Rectal smooth muscle tissue (tissue), 1 donor: ENCODE measurements around the gene FAM76B.
A peak's percentile ranks its signal among the peaks of the same experiment; 100 is the strongest.
"Not testable (repeated sequence)": the region's sequence is repeated elsewhere in the genome, so short reads cannot be mapped to it uniquely, and the experiment has no call there.

Experiments
- H3K27ac ChIP-seq: one replicate; pipeline ENCODE4 v1.7.0; 2013; ENCODE audit warnings: low read depth, low read length, inconsistent platforms
- H3K27me3 ChIP-seq: one replicate; pipeline ENCODE4 v1.7.0; 2013; ENCODE audit warnings: low read length; ENCODE audit not compliant: control insufficient read depth, insufficient read depth
- H3K36me3 ChIP-seq: one replicate; pipeline ENCODE4 v1.7.0; 2013; ENCODE audit warnings: low read length; ENCODE audit not compliant: control insufficient read depth, insufficient read depth
- H3K4me1 ChIP-seq: one replicate; pipeline ENCODE4 v1.7.0; 2013; ENCODE audit warnings: low read length; ENCODE audit not compliant: control insufficient read depth, insufficient read depth
- H3K4me3 ChIP-seq: one replicate; pipeline ENCODE4 v1.7.0; 2013; ENCODE audit warnings: low read length
- H3K9ac ChIP-seq: one replicate; pipeline ENCODE4 v1.7.0; 2013; ENCODE audit warnings: low read length

Gene FAM76B

GRCh38 chr11:95789506-95790122, at the start of gene FAM76B:
TSS of gene FAM76B (minus strand) at chr11:95789782. CDS start at chr11:95789478, 304 bp downstream.
- Histone ChIP-seq H3K4me1 (peaks cover 23% of the 10 kb centered on the region), H3K27ac (peak within 1 kb of the TSS; percentile 100), H3K4me3 (peak within 1 kb of the TSS; percentile 100), H3K9ac (peak within 1 kb of the TSS; percentile 97), H3K36me3 (no peaks in the 10 kb centered on the region), H3K27me3 (no peaks in the 10 kb centered on the region)

- H3K4me3 ChIP-seq, result no peak overlapping the region
- H3K4me1 ChIP-seq, result no peaks in the 10 kb centered on the region
- peaks cover 13% of the 10 kb centered on the region for H3K36me3 ChIP-seq
- no peak overlapping the region for H3K9ac ChIP-seq
- H3K27ac ChIP-seq, result no peak overlapping the region
- H3K27me3 ChIP-seq, result no peaks in the 10 kb centered on the region
Observed at GRCh38 chr11:95835768-95836488, 46.3 kb upstream of the FAM76B start.

GRCh38 chr11:95835351-95835750, 45.8 kb upstream of the FAM76B start:
- H3K9ac ChIP-seq, result no peak overlapping the region

GRCh38 chr11:95833378-95833777, 43.8 kb upstream of the FAM76B start:
- Histone ChIP-seq H3K4me1 (no peaks in the 10 kb centered on the region), H3K4me3 (no peak overlapping the region), H3K9ac (no peak overlapping the region), H3K27me3 (no peaks in the 10 kb centered on the region), H3K27ac (no peak overlapping the region), H3K36me3 (peaks cover 10% of the 10 kb centered on the region)

More at GRCh38 chr11:95835351-95835750, 45.8 kb upstream of the FAM76B start:
- H3K36me3 ChIP-seq, result peaks cover 14% of the 10 kb centered on the region
- no peak overlapping the region for H3K27ac ChIP-seq
- H3K27me3 ChIP-seq, result no peaks in the 10 kb centered on the region
- H3K4me3 ChIP-seq, result no peak overlapping the region
- no peaks in the 10 kb centered on the region for H3K4me1 ChIP-seq

- H3K27me3 ChIP-seq, result no peaks in the 10 kb centered on the region
- no peaks in the 10 kb centered on the region for H3K4me1 ChIP-seq
- H3K27ac ChIP-seq, result no peak overlapping the region
- peaks cover 10% of the 10 kb centered on the region for H3K36me3 ChIP-seq
- no peak overlapping the region for H3K9ac ChIP-seq
- no peak overlapping the region for H3K4me3 ChIP-seq
Observed at GRCh38 chr11:95832763-95833162, 43.2 kb upstream of the FAM76B start.

DNA sequence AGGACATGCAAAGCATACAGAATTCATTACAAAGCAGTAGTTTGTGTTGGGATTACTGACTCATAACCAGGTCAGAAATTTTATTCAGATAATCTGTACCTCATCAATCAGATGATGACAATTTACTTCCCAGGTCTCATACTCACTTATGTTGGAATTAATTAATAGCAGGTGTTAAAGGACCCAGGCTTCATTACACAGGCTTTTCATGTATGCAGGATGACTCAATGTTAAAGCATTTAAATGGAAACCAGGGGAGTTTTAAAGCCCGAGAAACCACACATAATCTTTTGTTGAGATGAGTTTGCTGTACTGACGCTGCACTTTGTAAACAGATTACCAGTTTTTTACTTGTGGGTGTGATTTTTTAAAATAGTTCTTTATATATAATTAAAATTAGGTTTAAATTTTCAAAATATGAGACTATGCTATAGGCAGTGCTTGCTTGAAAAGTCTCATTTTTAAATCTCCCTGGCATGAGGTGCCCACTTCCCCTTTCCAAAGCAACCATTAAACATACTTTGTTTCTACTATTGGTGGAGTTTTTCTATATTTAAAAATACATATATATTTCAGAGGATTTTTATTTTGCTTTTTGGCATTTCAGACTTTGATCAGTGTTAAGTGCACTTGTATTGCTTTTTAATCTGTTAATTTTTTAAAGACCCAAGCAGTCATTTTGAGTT, 41.8 kb upstream of the FAM76B start:
- no peaks in the 10 kb centered on the region for H3K4me1 ChIP-seq
- H3K36me3 ChIP-seq, result peaks cover 10% of the 10 kb centered on the region
- H3K9ac ChIP-seq, result no peak overlapping the region
- H3K27ac ChIP-seq, result no peak overlapping the region
- no peak overlapping the region for H3K4me3 ChIP-seq
- H3K27me3 ChIP-seq, result no peaks in the 10 kb centered on the region

- Histone ChIP-seq H3K36me3 (peaks cover 5% of the 10 kb centered on the region), H3K27me3 (no peaks in the 10 kb centered on the region), H3K4me1 (no peaks in the 10 kb centered on the region), H3K27ac (no peak overlapping the region), H3K4me3 (no peak overlapping the region), H3K9ac (no peak overlapping the region)
Observed at GRCh38 chr11:95829580-95830259, 40.1 kb upstream of the FAM76B start.

DNA sequence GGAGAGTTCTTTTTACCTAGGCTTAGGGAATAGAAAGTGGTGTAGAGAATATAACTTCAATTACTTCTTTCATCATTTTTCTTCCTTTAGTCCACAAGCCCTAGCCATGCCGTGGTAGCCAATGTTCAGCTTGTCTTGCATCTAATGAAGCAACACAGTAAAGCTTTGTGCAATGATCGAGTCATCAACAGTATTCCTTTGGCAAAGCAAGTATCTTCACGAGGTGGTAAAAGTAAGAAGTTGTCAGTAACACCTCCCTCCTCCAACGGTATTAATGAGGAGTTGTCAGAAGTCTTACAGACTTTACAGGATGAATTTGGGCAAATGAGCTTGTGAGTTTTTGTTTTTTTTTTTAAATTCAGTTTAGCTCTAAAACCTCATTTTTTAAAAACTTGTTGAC, 38.1 kb upstream of the FAM76B start:
- Histone ChIP-seq H3K4me1 (no peaks in the 10 kb centered on the region), H3K36me3 (peaks cover 3% of the 10 kb centered on the region), H3K9ac (no peak overlapping the region), H3K27me3 (no peaks in the 10 kb centered on the region), H3K4me3 (no peak overlapping the region), H3K27ac (no peak overlapping the region)

DNA sequence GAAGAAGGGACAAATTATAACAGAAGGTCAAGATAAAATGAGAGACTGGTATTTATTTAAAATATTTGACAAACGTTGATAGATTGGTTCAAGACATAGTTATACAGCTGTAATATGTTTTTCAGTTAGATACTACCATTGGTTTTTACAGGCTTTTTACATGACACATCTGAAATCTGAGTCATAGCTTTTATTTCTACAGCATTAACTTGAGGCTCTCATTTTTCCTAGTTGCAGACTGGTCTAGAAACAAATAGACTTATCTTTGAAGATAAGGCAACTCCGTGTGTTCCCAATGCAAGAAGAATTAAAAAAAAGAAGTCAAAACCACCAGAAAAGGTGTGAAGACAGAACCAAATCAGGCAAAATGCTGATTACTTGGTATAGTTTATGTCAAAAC, 32.1 kb upstream of the FAM76B start:
- Histone ChIP-seq H3K27me3 (no peaks in the 10 kb centered on the region), H3K4me3 (no peak overlapping the region), H3K4me1 (no peaks in the 10 kb centered on the region), H3K36me3 (peaks cover 3% of the 10 kb centered on the region), H3K9ac (no peak overlapping the region), H3K27ac (no peak overlapping the region)

GRCh38 chr11:95816037-95816436, 26.5 kb upstream of the FAM76B start:
- Histone ChIP-seq H3K9ac (no peak overlapping the region), H3K36me3 (peaks cover 3% of the 10 kb centered on the region), H3K27ac (no peak overlapping the region), H3K4me1 (no peaks in the 10 kb centered on the region), H3K4me3 (no peak overlapping the region), H3K27me3 (no peaks in the 10 kb centered on the region)

DNA sequence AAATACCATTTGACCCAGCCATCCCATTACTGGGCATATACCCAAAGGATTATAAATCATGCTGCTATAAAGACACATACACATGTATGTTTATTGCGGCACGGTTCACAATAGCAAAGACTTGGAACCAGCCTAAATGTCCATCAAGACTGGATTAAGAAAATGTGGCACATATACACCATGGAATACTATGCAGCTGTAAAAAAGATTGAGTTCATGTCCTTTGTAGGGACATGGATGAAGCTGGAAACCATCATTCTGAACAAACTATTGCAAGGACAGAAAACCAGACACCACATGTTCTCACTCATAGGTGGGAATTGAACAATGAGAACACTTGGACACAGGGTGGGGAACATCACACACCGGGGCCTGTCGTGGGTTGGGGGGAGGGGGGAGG, 21.5 kb upstream of the FAM76B start:
- H3K4me3 ChIP-seq, H3K9ac ChIP-seq, H3K27ac ChIP-seq, H3K27me3 ChIP-seq, H3K4me1 ChIP-seq, H3K36me3 ChIP-seq: not testable (repeated sequence)

DNA sequence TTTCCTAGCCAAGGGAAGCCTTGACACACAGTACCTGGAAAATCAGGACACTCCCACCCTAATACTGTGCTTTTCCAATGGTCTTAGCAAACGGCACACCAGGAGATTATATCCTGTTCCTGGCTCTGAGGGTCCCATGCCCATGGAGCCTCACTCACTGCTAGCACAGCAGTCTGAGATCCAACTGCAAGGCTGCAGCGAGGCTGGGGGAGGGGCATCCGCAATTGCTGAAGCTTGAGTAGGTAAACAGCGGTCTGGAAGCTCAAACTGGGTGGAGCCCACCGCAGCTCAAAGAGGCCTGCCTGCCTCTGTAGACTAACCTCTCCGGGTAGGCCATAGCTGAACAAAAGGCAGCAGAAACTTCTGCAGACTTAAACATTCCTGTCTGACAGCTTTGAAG, 16.9 kb upstream of the FAM76B start:
- H3K36me3 ChIP-seq, H3K4me3 ChIP-seq, H3K27me3 ChIP-seq, H3K4me1 ChIP-seq, H3K27ac ChIP-seq, H3K9ac ChIP-seq: not testable (repeated sequence)
